Stimulated activated CD8-positive, alpha-beta memory T cell treated with anti-CD3 and anti-CD28 coated beads, Interleukin-15, amount 100 ng/mL, for 4 hours (primary cell): Measurements from ENCODE around the gene UQCR10.
A peak's percentile ranks its signal among the peaks of the same experiment; 100 is the strongest.

Experiments used
- DNase-seq, 2 donors: peaks; one replicate each; pipeline ENCODE4 v3.0.0-alpha.2; 2020; ENCODE audit warnings: low read depth in 2 of 2

Gene UQCR10

DNA sequence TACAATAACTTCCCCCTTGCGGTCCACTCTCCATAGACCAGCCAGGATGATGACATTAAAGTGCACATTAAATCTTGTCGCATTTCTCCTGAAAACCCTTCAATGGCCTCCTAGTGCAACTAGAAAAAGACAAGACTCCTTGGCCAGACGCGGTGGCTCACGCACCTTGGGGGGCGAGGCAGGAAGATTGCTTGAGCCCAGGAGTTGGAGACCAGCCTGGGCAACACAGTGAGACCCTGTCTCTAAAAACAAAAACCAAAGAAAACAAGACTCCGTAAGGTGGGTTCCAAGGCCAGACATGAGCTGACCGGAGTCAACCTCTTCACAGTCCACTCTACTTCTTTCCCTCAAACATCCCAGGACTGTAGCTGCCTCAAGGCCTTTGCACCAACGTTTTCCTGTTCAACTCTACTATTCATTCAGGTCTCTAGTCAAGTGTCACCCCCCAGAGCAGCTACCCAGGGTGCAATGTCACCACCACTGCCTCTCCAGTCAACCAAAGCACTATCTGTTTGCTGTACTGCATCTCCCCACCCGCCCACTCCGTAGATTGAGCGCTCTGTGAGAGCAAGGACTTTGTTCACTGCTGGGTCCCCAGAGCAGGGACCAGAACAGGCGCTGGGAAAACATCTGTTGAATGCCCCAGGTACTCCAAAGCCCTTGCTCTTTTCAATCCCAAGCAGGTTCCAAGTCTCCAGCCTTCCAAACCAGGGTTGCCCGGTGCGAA is 1.1 kb upstream of the UQCR10 start:
- peak in 1 of 2 donors; percentile 2 for DNase-seq

DNA sequence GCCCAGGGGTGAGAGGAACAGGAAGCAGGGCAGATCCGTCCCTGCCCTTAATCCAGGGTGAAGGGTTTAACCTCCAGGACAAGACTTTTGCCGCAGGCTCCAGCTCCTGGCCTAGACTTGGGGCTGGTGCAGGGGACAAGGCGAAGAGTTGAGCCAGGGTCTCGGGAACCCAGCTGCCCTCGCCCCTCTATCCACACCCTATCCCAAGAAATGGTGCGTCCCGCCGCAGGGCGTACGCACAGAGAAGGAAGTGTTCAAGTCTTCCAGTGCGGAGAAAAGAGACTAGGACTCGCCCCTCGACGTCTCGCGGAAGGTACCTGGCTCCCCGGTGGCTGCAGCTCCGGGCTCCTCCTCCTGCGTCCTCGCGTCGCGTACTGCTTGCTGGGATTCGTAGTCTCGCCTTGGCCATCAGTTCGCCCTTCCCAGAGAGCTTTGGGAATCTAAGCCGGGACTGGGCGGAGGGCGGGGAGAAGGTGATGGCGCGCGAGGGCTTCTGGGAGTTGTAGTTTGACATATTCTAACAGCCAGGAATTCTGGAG is 468 bp upstream of the UQCR10 start, which contains the start of gene ZMAT5:
TSS of gene ZMAT5 (minus strand) at position 376 of the 539 bp plus-strand sequence. CDS start 18,463 bp downstream, outside the sequence.
- peak; percentile 71 to 87 for DNase-seq

- no peak for DNase-seq
Measured at GRCh38 chr22:29768052-29768693, 1.0 kb downstream of the UQCR10 start.

- DNase-seq, result no peak
Measured at GRCh38 chr22:29769723-29770321, 2.7 kb downstream of the UQCR10 start.

- no peak for DNase-seq
Measured at GRCh38 chr22:29772170-29772641, 5.0 kb downstream of the UQCR10 start.

DNA sequence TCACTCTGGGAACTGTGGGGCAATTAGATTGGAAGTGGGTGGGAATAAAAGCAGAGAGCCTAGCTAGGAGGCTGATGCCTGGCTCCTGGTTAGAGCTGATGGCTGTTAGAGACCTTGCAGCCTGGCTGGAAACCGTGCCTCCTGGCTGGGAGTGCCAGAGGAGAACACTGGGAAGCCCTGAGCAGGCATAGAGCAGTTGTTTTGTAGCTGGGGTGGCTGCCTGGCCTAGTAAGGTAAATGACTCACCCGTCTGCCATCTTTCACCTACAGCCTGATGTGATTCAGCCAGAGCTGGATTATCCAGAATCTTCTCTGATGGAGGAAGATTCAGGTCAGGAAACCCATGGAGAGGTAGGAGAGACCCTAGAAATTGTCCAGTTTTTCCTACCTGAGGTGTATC is 6.1 kb downstream of the UQCR10 start:
- no peak for DNase-seq

- no peak for DNase-seq
Measured at GRCh38 chr22:29780220-29780619, 13.1 kb downstream of the UQCR10 start.

DNA sequence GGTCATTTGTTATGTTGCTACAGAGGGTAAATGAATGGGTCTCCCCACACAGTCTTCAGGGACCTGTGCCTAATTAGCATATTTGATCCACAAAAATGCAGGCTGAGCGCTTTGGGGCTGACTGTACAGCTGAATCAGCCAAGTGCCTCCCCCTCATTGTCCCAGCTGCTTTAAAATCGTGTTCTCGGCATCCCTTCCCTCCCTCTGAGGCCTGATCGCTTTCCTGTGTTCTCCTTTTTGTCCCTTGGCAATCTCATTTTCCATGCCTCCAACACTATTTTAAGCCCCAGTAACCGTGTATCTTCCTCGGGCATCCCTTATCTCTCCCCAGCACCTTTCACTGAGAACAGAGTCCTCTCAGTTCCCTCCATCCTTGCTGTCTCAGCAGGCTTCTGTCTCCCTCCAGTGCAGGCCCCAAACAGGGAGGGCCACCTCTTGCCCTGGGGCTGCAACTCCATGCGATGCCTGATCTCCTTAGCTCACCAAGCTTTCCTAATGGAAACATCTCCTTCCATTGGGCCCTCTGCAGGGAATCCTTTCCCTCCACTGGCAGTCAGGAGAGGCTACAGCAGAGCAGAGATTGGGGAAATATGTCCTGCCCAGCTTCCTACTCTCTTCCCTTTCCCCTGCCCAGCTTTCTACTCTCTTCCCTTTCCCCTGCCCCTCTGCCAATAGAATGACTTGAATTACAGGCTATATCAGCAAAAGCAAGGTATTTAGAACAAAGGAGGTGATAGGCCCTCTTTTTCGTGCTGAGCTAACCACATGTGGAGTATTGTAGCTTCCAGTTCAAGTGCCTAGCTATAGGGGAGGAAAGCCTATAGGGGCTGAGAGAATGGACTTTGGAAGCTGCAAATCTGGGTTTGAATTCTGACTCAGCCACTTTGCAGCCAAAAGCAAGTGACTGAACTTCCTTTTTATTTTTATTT is 13.8 kb downstream of the UQCR10 start:
- no peak for DNase-seq

GRCh38 chr22:29782061-29782845 is 15.1 kb downstream of the UQCR10 start:
- DNase-seq, result no peak

DNA sequence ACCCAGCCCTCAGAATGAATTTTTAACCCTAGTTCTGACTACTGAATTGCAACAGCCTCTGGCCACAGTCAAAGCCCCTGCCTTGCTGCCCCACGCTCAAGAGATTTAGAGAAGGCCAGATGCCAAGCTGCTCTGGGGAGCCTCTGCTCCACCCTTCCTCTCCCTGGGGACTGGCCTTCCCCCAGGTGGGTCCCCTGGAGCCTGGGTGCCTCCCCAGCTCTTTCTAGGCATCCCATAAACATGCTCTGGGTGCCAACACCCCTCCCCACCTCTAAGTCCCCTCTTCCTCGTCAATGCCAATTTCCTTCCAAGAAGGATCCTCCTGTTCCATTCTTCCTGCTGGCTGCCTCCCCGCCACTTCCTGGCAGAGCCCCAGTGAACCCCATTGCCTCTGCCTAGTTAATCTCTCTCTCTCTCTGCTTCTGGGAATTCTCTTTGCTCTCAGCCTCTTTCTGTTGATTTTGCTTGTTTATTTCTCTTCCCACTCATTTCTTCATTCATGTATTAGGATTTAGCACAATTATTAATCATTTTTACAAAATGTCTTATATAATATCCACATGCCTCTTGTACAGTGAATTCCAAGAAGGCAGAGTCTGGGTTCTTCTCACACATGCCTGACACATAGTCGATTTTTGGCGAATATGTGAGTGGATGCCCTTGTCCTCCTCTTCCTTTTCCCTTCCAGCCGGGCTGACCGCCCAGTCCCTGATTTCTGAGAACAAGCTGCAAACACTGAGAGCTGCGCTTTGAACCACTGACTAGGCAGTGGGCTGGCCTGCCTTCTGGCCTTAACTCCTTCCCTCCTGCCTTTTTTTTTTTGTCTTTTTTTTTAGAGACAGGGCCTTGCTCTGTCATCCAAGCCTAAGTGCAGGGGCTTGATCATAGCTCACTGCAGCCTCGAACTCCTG is 17.5 kb downstream of the UQCR10 start:
- DNase-seq, result no peak

DNA sequence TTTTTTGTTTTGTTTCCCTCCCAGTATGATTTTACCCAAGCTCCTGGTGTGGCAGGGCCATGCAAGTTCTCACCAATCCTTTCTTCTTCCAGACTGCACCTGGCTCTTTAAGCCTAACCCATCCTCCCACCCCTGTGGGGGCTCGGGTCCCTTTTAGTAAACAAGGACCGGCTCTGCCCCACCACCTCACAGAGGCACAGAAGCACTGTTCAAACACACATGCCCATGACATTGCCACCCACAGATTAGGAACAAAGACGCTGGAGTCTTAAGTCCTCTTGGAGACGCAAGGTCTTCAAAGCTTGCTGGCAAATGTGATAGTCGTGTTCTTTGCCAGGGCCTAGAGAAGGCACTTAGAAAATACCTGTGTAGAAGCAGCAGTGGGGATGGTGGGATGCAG is 18.9 kb downstream of the UQCR10 start:
- no peak for DNase-seq

DNA sequence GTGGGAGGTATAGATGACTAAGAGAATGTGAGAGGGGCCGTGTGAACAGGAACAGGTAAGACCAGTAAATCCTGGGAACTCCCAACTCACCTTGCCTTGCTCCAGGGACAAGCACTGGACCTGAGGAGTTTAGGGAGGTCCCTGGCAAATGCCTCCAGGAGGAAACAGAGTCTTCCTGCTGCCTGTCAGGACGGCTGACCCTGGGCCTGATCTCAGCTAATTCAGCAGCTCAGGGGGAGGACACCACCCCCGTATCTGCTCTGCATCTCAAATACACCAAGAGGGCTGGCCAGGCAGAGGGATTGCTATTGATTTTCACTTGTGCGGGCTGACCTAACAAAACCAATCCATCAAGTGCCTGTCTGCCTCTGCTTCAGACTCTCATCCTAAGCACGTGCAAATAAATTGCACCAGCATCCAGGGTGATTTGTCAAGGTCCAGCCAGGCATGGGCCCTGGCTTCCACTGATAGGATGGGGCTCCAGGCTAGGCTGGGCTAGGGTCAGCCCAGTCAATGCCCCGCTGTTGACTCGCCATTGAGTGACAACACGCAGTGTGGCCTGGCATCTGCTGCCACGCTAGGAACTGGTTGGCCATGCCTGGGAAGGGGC is 20.3 kb downstream of the UQCR10 start:
- no peak for DNase-seq

- DNase-seq, result no peak
Measured at GRCh38 chr22:29788339-29789279, 21.4 kb downstream of the UQCR10 start.

DNA sequence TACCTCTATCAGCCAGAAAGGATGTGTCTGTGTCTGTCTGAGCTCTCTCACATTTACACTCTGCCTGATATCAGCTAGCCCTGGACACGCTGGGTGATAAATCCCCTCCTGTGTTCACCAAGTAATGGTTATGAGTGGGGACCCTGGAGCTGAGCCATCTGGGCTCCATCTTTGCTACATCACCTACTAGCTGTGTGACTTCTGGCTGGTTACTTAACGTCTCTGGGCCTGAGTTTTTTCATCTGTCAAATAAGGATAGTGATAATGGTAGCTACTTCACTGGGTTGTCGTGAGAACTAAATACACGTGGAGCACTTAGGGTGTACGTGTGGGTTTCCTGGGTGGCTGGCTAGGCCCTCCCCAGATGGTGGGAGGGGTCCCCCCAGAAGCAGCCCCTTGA is 22.9 kb downstream of the UQCR10 start:
- DNase-seq, result no peak

DNA sequence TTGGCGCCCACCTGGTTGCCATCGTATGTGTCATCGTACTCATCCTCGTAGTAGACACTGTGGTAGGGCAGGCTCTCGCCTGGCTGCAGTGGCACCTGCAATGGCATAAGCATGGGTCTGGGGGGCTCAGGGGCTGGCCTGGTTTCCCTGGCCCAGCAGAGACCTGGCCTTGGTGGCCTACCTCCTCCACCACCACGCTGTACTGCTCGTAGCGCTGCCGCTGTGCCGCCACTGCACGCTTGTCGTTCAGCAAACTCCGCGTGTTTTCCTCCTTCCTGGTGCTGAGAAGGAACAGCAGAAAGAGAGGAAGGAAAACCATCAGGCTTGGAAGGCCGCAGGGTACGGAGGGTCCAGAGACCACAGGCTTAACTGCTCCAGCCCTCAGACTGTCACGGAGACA is 26.2 kb downstream of the UQCR10 start:
- no peak for DNase-seq

GRCh38 chr22:29795663-29796062 is 28.5 kb downstream of the UQCR10 start:
- no peak for DNase-seq

GRCh38 chr22:29797351-29797750 is 30.2 kb downstream of the UQCR10 start:
- no peak for DNase-seq

DNA sequence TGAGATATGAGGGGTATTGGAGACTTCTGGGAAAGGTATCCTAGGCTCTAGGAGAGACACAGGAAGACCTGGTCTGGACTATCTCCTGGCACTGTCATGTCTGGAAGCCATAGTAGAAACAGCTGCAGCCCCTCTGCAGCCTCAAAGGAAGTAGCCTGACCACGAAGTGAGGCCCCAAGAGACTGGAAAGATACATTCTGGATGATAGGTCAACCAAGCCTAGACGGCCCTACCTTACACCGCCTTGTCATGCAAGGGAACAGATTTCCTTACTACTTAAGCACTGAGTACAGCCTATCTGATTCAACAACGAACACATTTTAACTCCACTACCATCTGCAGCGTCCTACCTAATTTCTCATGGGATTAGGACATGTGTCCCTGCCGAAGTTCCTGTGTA is 31.1 kb downstream of the UQCR10 start:
- no peak for DNase-seq
